H1 (cell line): ENCODE data around the gene CPA1. TPM values are rescaled to one million over a fixed set of nuclear protein-coding genes. Genes with fewer than 3 reads are reported as not detected.

Source experiments
- CHD1 ChIP-seq: IDR thresholded peaks from 2 replicates; pipeline ENCODE4 v1.6.1; 2012; ENCODE audit warnings: low read depth, low read length, improper control_type of control experiment
- CHD7 ChIP-seq: fragments of 300-600 bp; sonication (generic); IDR thresholded peaks from 2 replicates; pipeline ENCODE4 v1.7.1; 2012; ENCODE audit warnings: low read length, moderate library complexity, mild to moderate bottlenecking, inconsistent platforms; ENCODE audit not compliant: insufficient replicate concordance
- EGR1 ChIP-seq: IDR thresholded peaks from 2 replicates; pipeline ENCODE4 v1.6.1; 2011; ENCODE audit warnings: low read depth, low read length, borderline replicate concordance
- HDAC2 ChIP-seq, 2 experiments: fragments of 300-600 bp in 1 of 2; sonication (generic) in 1 of 2; IDR thresholded peaks; 2 replicates each; pipeline ENCODE4 v1.6.1; 2011 to 2012; ENCODE audit warnings: low read depth in 2 of 2, low read length in 2 of 2, mild to moderate bottlenecking in 2 of 2, moderate library complexity in 2 of 2, borderline replicate concordance in 1 of 2, inconsistent platforms in 1 of 2
- JUND ChIP-seq: IDR thresholded peaks from 2 replicates; pipeline ENCODE4 v1.6.1; 2011; ENCODE audit warnings: mild to moderate bottlenecking, improper control_type of control experiment, low read length
- POLR2AphosphoS5 ChIP-seq: IDR thresholded peaks from 2 replicates; pipeline ENCODE4 v1.6.1; 2011; ENCODE audit warnings: low read depth, low read length
- POU5F1 ChIP-seq: IDR thresholded peaks from 2 replicates; pipeline ENCODE4 v1.6.1; 2011; ENCODE audit warnings: low read depth, mild to moderate bottlenecking, low read length, moderate library complexity
- RXRA ChIP-seq: IDR thresholded peaks from 2 replicates; pipeline ENCODE4 v1.6.1; 2011; ENCODE audit warnings: low read depth, mild to moderate bottlenecking, low read length, moderate library complexity; ENCODE audit not compliant: insufficient read depth
- TAF1 ChIP-seq: IDR thresholded peaks from 2 replicates; pipeline ENCODE4 v1.6.1; 2011; ENCODE audit warnings: mild to moderate bottlenecking, low read depth, low read length
- TAF7 ChIP-seq: optimal IDR thresholded peaks from 2 replicates; pipeline ENCODE3; 2011; ENCODE audit warnings: low read depth, mild to moderate bottlenecking, inconsistent platforms, low read length, moderate library complexity, borderline replicate concordance
- YY1 ChIP-seq: IDR thresholded peaks from 2 replicates; pipeline ENCODE4 v1.6.1; 2011; ENCODE audit warnings: low read depth, mild to moderate bottlenecking, low read length
- polyA plus RNA-seq, 7 experiments: library from polyadenylated mRNA; depleted of rRNA in 3 of 7; stranded (reverse) in 5 of 7; unstranded in 2 of 7; fragments of >200 nt in 5 of 7; fragments of 200-250 nt in 2 of 7; gene quantifications; 1 replicate in 5 of 7; 2 replicates in 1 of 7; 4 replicates in 1 of 7; pipeline versions ENCODE4 v1.2.1 to v1.2.3, GENCODE V29; 2011 to 2013; ENCODE audit warnings: missing spikeins in 2 of 7, mixed read lengths in 2 of 7
- total RNA-seq: library from RNA; stranded (reverse); fragmentation: NEBNext Ultra II Directional; extraction: Animal tissue kit (Norgen Biotek cat#: 25700); gene quantifications from 2 replicates; pipeline ENCODE4 v1.2.1, GENCODE V29; 2021

The CPA1 gene
- total and polyA plus RNA-seq, 2 of the 8 experiments (the other 6 are each of a cell fraction or from before 2014, with no cell fraction given), result not detected

GRCh38 chr7:130356121-130356875 lies 24.0 kb upstream of the CPA1 start (continued):
- TF ChIP-seq HDAC2 (IDR thresholded peaks at IDR 0.05; ENCODE audit: borderline replicate concordance in 1 of 2, low read depth in 2 of 2, low read length in 2 of 2), result peak in 1 of 2 experiments; percentile 66; a peak in 1 of 4 replicates
- TF ChIP-seq CHD1, result no peak
- no peak for TF ChIP-seq CHD7
- TF ChIP-seq JUND, result no peak
- TF ChIP-seq TAF7, result no peak
- no peak for TF ChIP-seq POLR2AphosphoS5
- no peak for TF ChIP-seq RXRA
- no peak for TF ChIP-seq POU5F1
- no peak for TF ChIP-seq EGR1
- TF ChIP-seq YY1, result no peak; the same call in 1 of the 2 replicates
- TF ChIP-seq TAF1, result no peak
